PC-9 (cell line): Measurements from ENCODE around the gene USP37.

Experiments used
- CTCF ChIP-seq: fragments of 200-600 bp; sonication (generic); conservative IDR thresholded peaks from 2 replicates; pipeline ENCODE4 v1.6.1; 2017; ENCODE audit warnings: mixed run types, antibody characterized with exemption, mild to moderate bottlenecking, moderate library complexity
- EZH2 ChIP-seq: fragments of 200-600 bp; sonication (generic); IDR thresholded peaks from 2 replicates; pipeline ENCODE4 v1.8.0; 2017; ENCODE audit warnings: antibody characterized with exemption, low read depth

DNA sequence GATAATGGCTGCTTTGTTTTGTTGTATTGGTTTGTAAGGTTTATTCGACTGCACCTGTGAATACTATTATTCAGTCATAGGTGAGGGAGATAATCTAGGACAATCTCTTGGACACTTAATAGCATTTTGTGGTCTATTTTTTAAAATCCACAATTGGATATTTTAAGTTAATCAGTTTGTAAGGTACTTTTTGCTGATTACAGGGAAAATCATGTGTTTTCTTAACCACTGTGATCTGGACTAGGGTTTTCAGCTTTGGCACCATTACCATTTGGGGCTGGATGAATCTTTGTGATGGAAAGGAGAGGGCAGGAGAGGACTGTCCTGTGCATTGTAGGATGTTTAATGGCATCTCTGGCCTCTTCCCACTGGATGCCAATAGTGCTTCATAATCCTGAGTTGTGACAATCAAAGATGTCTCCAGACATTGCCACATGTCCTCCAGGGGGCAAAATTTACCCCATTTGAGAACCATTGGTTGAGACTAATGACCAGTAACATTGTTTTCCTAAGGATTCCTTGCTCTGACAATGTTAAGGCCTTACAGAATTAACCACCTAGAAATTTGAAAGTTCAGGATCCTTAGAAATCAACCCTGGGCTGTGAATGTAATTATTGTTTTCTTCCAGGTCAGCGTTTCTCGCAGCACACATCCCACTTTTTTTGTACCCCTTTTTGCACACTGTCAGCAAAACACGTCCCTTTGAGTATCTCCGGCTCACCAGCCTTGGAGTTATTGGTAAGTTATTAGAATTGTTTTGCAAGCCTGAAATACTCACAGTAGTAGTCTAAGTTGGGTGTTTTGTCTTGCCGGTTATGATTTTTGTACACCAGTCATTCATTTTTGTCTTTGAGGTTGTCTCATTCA is 16.1 kb upstream of the USP37 start:
- TF ChIP-seq CTCF (no peak), EZH2 (no peak)
